Body of pancreas (tissue), 4 donors: Measurements from ENCODE around the gene GRK1. TPM values are rescaled to one million over a fixed set of nuclear protein-coding genes. Genes with fewer than 3 reads are reported as not detected.

Experiments used
- ATAC-seq: fragments of 150-250 bp; one replicate; pipeline ENCODE4 v1.9.1; 2016
- DNase-seq, 4 donors: peaks; one replicate each; pipeline ENCODE4 v3.0.0-alpha.2; 2019
- H3K27ac ChIP-seq, 4 donors: fragments of 200-600 bp; sonication (generic); 1 replicate in 3 of 4; 2 replicates in 1 of 4; pipeline versions ENCODE4 v1.5.1 to v1.6.1; 2016 to 2019; ENCODE audit warnings: mild to moderate bottlenecking in 1 of 4, mixed read lengths in 1 of 4, moderate library complexity in 1 of 4
- H3K27me3 ChIP-seq, 2 donors: fragments of 200-600 bp; sonication (generic); one replicate each; pipeline ENCODE4 v1.6.0; 2016; ENCODE audit warnings: mild to moderate bottlenecking in 1 of 2
- H3K36me3 ChIP-seq, 2 donors: fragments of 200-600 bp; sonication (generic); replicated peaks in 1 of 2; 2 replicates each; pipeline ENCODE4 v1.5.1; 2016; ENCODE audit warnings: low read depth in 2 of 2; ENCODE audit not compliant: insufficient read depth in 1 of 2
- H3K4me1 ChIP-seq: fragments of 200-600 bp; sonication (generic); one replicate; pipeline ENCODE4 v1.6.0; 2016
- H3K4me3 ChIP-seq, 2 donors: fragments of 200-600 bp; sonication (generic); 1 replicate in 1 of 2; 2 replicates in 1 of 2; pipeline ENCODE4 v1.5.1; 2016 to 2019
- H3K9me3 ChIP-seq, 3 donors: fragments of 200-600 bp; sonication (generic); 1 replicate in 2 of 3; 2 replicates in 1 of 3; pipeline ENCODE4 v1.5.1; 2016
- POLR2A ChIP-seq, 3 donors: fragments of 450-650 bp; IDR thresholded peaks; one replicate each; pipeline ENCODE4 v1.6.1; 2016; ENCODE audit warnings: antibody characterized with exemption in 3 of 3, mild to moderate bottlenecking in 2 of 3
- WGBS, 2 donors: methylation state at CpG; one replicate each; pipeline ENCODE4 v1.1.5; 2017; 5-methylcytosine and 5-hydroxymethylcytosine counted together
- intact Hi-C: fragments of 100-400 bp; cut with DNase I; formaldehyde crosslinking; loops from one replicate; pipeline ENCODE4 v1.15.1; 2023
- total RNA-seq, 2 donors: library from RNA; depleted of rRNA; stranded (reverse); fragments of >200 nt; gene quantifications; one replicate each; pipeline ENCODE4 v1.1.0, GENCODE V29; 2016
- TF ChIP-seq, protein P1 (sequence below), 7 experiments: fragments of 450-650 bp in 4 of 7; fragments of 200-600 bp in 3 of 7; sonication (generic) in 3 of 7; IDR thresholded peaks; one replicate each; pipeline ENCODE4 v1.5.1; 2016 to 2019; ENCODE audit warnings: antibody characterized with exemption in 7 of 7

Gene GRK1
- total RNA-seq, 2 donors from 2014 or later, result not detected

DNA sequence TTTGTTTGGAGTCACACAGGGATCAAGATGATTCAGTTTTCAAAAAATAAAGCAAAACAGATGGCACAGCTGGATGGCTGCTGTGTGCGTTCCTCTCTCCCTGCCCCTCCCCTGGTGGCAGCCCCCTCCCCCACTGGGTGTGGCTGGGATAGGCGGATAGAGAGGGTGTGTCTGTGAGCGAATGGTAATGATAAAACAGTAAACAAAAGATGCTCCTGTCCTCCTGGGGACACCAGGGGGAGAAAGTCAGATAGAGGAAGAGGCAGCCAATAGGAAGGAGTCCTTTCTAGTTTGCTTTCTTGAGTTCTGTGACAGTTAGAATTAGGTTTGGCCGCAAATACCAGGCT, 98.5 kb downstream of the GRK1 start:
- Histone ChIP-seq H3K9me3 (no peaks in the 10 kb centered on the region), H3K27ac (no peak overlapping the region), H3K36me3 (no peaks in the 10 kb centered on the region), H3K27me3 (no peaks in the 10 kb centered on the region), H3K4me1 (no peaks in the 10 kb centered on the region), H3K4me3 (no peak overlapping the region)
- TF ChIP-seq POLR2A (IDR thresholded peaks at IDR 0.05), result no peak
- TF ChIP-seq, protein P1, sequence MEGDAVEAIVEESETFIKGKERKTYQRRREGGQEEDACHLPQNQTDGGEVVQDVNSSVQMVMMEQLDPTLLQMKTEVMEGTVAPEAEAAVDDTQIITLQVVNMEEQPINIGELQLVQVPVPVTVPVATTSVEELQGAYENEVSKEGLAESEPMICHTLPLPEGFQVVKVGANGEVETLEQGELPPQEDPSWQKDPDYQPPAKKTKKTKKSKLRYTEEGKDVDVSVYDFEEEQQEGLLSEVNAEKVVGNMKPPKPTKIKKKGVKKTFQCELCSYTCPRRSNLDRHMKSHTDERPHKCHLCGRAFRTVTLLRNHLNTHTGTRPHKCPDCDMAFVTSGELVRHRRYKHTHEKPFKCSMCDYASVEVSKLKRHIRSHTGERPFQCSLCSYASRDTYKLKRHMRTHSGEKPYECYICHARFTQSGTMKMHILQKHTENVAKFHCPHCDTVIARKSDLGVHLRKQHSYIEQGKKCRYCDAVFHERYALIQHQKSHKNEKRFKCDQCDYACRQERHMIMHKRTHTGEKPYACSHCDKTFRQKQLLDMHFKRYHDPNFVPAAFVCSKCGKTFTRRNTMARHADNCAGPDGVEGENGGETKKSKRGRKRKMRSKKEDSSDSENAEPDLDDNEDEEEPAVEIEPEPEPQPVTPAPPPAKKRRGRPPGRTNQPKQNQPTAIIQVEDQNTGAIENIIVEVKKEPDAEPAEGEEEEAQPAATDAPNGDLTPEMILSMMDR (IDR thresholded peaks at IDR 0.05), result no peak
- intact Hi-C loops, result no loop called here
- WGBS, 2 donors, result 61 to 68% methylated on average over 4 of the region's 4 CpGs
- ATAC-seq (no peak), DNase-seq (no peak)

DNA sequence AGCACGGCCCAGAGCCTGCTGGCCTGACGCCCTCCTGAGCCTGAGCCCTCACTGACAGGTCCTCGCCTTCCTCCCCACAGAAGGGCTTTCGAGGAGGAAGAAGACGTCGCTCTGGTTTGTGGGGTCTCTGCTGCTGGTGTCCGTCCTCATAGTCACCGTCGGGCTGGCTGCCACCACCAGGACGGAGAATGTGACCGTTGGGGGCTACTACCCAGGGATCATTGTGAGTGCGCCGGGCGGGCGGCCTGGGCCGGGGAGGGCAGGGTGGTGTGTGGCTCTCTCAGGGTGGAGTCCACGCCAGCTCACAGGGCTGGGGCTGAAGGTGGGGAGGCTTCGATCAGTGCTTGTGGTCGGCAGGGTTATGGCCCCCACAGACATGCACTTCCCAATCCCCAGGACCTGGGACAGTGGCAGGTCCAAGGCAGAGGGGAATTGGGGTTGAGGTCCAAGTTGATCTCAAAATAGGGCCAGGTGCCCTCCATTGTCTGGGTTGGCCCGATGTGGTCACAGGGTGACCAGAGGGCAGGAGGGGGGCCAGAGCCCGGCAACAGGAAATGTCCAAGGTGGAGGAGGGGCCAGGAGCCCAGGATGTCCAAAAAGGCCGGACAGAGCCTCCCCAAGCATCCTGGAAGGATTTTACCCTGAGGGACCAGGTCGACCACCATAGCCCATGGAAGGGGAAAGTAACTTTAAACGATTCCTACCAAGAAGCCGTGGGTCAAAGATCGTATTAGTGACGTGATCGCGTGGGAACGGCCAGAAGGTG, 99.2 kb downstream of the GRK1 start:
- 63 to 71% methylated on average over 20 to 30 of the region's 30 CpGs for WGBS, 2 donors
- Histone ChIP-seq H3K9me3 (no peaks in the 10 kb centered on the region), H3K4me1 (no peaks in the 10 kb centered on the region), H3K27ac (no peak overlapping the region), H3K4me3 (no peak overlapping the region), H3K36me3 (no peaks in the 10 kb centered on the region), H3K27me3 (no peaks in the 10 kb centered on the region)
- intact Hi-C loops, result no loop called here
- TF ChIP-seq POLR2A (IDR thresholded peaks at IDR 0.05), result no peak
- TF ChIP-seq, protein P1 (IDR thresholded peaks at IDR 0.05), result no peak
- DNase-seq (no peak), ATAC-seq (no peak)

DNA sequence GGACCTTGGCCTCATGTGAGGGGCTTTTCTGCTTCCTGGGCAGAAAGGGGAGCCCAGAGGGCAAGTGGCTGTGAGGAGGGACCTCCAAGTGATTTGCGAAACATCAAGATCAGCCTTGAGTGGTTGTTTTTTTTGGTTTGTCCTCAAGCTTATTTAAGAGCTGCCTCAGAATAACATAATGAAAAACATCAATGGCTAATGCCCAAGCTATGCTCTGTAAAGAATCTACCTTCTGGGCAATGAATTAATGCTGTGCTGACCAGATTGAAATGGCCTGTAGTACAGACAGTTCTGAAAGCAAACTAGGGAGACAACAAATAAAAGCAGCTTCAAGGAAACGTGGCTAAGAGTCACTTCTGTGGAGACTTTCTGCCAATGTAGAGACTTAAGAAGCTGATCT, 100.3 kb downstream of the GRK1 start:
- ATAC-seq (no peak), DNase-seq (no peak)
- no peaks in the 10 kb centered on the region for H3K4me1 ChIP-seq
- TF ChIP-seq, protein P1 (IDR thresholded peaks at IDR 0.05), result no peak
- no peak for TF ChIP-seq POLR2A (IDR thresholded peaks at IDR 0.05)
- WGBS, 2 donors, result 70 to 74% methylated on average over 2 of the region's 2 CpGs
- H3K36me3 ChIP-seq, result no peaks in the 10 kb centered on the region
- H3K27ac ChIP-seq, result no peak overlapping the region
- H3K4me3 ChIP-seq, result no peak overlapping the region
- H3K9me3 ChIP-seq, result peaks cover 0 to 4% (median 0%) of the 10 kb centered on the region in 3 donors
- H3K27me3 ChIP-seq, result no peaks in the 10 kb centered on the region
- intact Hi-C loops, result no loop called here

DNA sequence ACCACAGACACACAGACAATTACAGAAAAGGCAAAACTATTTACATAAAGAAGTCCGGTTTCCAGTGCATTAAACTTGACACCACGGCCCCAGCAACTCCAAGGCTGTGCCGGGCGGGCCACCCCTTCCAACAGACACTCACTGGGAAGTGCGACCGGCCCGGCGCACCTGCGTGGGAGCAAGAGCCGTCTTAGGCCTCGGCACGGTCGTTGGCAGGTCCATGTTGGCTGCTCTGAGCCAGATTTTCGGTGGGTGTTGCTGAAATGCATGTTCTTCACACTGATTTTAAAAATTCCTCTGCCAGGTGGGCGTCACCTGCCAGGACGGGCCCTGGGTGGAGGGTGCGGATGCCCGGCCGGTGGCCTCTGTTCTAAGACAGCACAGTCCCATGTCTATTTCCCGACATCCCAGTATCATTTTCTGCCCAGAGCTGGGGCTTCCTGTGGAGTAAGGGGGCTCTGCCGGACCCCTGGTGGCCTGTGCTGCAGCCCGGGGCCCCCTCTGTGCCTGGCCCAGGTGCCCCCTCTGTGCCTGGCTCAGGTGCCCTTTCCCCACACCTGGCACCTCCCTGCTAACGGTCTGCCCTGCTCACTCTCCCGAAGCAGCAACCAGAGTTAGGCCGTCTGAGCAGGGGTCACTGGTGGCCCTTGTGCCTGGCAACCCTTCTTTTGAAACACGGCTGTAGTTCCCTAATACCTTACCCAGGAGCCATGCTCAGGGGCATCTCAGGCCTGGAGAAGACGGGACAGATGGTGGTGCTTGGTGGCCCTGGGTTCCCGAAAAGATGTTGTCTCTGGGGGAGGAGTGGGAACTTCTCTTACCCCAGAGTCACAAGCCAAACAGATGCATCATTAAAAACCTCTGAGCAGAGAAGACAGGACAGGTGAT, 101.2 kb downstream of the GRK1 start:
- no peaks in the 10 kb centered on the region for H3K27me3 ChIP-seq
- intact Hi-C loops, result no loop called here
- H3K4me3 ChIP-seq, result no peak overlapping the region
- no peak for DNase-seq
- TF ChIP-seq, protein P1 (IDR thresholded peaks at IDR 0.05), result no peak
- TF ChIP-seq POLR2A (IDR thresholded peaks at IDR 0.05), result no peak
- H3K27ac ChIP-seq, result no peak overlapping the region
- no peaks in the 10 kb centered on the region for H3K36me3 ChIP-seq
- 85 to 86% methylated on average over 16 to 28 of the region's 28 CpGs for WGBS, 2 donors
- H3K4me1 ChIP-seq, result no peaks in the 10 kb centered on the region
- peaks cover 0 to 4% (median 0%) of the 10 kb centered on the region in 3 donors for H3K9me3 ChIP-seq
- no peak for ATAC-seq
